Astrocyte of the hippocampus (primary cell): ENCODE measurements around the gene WWTR1.

Experiments
- DNase-seq: peaks from one replicate; pipeline ENCODE4 v3.0.0; 2011; ENCODE audit warnings: low read depth, low spot score

Gene WWTR1

DNA sequence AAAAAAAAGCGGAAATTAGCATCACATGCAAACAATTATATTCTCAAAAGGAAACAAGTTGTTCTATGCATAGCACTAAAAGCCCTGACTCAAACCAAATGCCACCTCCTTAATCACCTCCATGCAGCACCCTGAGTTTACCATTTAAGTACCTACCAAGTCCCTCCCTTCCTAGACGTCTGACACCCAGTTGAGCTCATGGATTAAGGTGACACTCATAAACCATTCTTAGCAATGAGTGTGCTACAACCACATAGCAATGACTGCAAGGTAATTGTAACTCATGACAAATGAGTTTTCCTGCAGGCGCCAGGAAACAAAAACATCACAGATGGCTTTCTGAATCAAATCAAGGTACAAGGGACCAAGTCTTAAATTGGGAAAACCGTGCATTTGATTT, 32.0 kb downstream of the WWTR1 start:
- peak; percentile 41 for DNase-seq

- no peak for DNase-seq
Measured at GRCh38 chr3:149623824-149624223, 34.0 kb downstream of the WWTR1 start.

DNA sequence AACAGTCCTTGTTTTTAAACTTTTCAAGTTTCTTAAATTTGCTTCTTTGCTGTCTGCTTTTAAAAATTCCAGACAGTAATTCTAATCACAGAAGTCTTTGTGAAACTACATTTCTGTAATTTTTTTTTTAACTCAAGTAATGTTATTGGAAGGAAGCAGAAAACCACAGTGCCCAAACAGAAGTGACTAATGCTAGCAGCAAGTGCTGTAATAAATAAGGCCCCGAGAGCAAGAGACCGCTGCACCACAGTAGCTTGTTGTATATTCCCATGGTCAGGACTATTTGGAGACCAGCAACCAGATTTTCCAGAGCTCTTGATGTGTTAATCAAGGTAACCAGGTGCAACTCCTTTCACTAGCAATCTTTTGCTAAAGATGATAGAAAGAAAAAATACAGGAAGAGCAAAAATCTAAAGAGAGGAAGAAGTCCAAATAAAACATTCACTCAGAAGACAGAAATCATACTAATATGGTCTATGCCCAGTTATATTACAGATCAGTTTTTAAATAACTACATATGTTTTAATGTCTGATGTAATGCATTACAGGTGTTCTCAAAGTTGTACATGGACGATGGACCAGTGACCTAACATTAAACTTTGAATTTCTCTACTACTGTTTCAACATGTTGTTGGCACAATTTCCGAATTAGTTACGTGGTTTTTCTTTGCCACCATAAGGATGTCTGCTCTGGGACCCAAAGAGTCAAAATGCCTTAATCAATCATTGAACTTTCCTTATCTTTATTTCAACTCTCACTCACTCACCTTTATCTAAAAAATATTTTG, 36.4 kb downstream of the WWTR1 start:
- peak; percentile 91 for DNase-seq

- peak; percentile 61 for DNase-seq
Measured at GRCh38 chr3:149620291-149621020, 37.4 kb downstream of the WWTR1 start.

- DNase-seq, result no peak
Measured at GRCh38 chr3:149619136-149619535, 38.7 kb downstream of the WWTR1 start.

DNA sequence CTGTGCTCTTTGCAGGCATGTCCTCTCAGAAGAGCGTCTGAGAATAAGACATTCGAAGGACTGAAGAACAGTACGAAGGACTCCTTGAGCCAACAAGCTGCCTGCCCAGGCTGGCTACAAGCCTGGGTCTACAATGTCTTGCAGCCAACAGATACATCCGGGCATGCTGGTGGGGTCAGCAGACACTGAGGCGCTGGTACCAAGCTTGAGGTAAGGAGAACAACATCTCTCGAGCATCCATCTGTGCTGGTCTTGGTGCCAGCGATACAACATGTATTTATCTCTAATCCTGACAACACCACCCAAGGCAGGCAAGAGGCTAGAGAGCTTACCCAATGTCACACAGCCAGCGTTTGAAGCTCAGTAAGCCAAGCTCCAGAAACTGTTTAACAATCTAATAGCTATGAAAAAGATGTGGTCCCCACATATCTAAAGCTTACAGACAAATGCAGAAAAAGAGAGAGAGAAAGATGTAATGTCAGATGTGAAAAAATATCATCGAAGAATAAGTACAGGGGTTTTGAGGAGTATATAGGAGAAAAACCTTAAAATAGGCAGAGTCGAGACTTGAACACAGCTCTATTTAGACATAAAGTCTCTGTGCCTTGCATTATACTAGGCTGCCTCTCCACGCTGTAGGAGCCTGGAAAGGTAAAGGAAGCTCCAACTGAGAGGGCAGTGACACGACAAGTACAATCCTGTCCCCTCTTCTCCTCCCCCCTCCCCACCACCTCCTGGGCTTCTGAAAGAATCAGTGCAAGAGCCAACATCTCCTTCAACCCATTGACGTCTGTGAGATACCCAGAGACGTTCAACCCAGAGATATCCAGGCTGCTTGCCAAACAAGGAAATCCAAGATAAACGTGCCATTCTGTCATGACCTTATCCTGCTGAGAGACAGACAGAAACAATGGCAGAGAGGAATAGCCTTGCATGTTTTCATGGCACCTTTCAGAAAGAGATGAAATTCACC, 39.4 kb downstream of the WWTR1 start:
- DNase-seq, result no peak

GRCh38 chr3:149615731-149616221, 42.0 kb downstream of the WWTR1 start:
- no peak for DNase-seq

GRCh38 chr3:149613988-149614387, 43.8 kb downstream of the WWTR1 start:
- no peak for DNase-seq

DNA sequence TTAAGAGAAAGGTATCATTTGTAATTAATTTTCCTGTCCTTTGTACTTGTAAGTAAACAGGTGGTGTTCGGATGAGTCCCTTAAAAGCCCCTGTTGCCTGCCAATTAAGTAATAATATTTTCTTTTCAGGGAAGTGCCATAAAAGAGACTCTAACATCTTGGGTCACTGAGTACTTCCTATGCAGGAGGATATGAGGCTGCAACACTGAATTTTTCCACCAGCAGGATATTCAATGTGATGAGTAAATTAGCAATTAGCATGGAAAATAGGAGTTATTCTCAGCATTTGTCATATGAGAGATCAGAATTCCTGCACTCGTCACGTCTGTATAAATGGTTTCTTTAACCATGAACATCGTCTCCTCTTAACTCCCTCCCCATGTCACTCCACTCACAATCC, 45.4 kb downstream of the WWTR1 start:
- DNase-seq, result no peak

DNA sequence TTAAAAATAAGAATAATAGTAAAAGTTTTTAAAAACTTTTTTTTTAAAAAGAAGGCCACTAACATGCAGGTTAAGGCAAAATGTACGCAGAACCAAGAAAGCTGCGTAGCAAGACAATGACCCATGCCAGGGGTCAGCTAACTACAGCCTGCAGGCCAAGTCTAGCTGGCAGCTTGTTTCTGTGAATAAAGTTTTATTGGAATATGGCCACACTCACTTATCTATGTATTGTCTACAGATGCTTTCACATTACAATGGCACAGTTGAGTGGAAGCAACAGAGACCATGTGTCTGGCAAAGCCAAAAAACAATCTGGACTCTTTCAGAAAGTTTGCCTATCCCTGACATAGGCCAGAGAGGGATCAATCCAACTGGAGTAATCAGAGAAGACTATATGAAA, 46.7 kb downstream of the WWTR1 start:
- DNase-seq, result no peak

GRCh38 chr3:149610351-149611105, 47.3 kb downstream of the WWTR1 start:
- DNase-seq, result peak; percentile 75

DNA sequence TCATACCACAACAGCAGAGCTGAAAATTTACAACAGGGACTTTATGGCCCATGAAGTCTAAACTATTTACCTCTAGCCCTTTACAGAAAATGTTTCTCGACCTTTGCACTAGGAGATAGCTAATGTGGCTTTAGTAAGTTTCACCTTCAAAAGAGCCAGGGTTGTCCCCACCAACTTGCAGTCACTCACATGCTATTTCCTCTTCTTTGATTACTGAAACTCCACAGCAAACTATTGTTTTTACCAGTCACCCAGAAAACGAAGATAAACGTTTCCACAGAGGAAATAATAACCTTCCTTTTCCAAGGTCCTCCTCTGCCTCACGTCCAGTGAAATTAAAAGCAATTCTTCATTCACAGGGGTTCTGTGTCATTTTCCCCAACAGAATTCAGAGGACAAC, 48.2 kb downstream of the WWTR1 start:
- no peak for DNase-seq

- no peak for DNase-seq
Measured at GRCh38 chr3:149608987-149609386, 48.8 kb downstream of the WWTR1 start.

GRCh38 chr3:149605902-149606301, 51.9 kb downstream of the WWTR1 start:
- DNase-seq, result peak; percentile 41

DNA sequence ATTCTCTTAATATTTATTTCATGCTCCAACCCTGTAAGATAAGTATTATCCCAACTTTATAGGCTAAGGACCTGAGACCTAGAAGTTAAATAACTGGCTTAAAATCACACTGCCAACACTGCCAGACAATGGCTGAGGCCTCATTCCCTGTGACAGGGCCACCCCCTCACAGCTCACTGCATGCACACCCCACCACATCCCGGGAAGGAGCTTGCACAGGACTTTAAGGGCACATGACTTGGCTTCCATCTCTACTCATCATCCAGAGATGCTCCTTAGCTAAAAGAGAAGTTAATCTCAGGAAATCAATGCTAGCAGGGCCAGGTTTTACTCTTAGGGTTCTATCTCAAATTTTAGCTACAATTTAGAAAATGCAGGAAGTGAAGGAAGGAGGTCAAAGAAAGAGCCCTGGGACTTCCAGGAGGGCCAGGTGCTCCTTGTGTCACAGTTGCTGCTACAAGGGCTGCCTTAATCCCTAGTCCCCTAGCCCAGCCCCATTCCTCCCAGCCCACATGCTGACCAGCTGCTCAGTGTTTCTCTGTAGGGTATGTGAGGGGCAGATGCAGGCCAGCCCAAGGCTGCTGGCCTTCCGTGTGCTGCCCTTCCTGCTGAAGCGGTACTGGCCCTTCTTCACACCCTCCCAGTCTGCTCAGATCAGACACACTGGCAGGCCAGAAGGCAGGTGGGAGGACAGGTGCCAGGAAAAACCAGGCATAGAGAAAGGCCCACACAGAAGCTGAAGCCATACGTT, 53.5 kb downstream of the WWTR1 start:
- peak; percentile 38 for DNase-seq

- DNase-seq, result peak; percentile 86
Measured at GRCh38 chr3:149603126-149604074, 54.4 kb downstream of the WWTR1 start.

DNA sequence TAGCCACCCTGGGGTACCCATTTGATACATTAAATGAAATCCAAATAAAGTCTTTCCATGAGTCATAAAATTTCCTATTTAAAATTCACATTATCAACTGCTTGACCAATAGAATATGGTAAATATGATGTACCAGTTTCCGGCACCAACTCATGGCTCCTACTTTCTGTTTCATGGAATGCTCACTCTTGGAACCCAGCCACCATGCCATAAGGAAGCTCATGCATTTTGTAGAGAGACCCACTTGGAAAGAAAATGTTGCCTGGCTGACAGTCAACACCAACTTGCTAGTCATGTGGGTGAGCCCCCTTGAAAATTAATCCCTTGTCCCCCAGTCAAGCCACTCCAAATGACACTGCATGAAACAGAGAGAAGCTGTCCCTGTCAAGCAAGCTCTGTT, 57.2 kb downstream of the WWTR1 start:
- DNase-seq, result peak; percentile 36

DNA sequence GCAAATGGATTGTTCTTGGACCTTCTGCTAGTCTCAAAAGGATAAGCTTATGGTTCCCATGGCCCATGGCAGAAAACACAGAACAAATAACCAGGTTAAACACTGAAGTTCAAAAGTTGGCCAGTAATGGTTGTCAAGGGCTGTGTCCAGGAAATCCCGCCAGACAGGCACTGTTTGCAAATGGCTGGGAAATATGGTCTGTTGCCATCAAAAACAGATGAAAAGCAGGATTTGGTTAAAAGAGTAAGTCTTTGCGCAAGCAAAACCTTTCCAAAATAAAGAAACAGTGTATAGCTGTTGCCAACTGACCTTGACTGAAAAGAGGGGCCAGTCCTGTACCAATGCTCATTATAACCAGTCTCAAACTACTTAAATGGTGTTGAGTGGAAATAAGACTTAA, 58.6 kb downstream of the WWTR1 start:
- DNase-seq, result peak; percentile 92

DNA sequence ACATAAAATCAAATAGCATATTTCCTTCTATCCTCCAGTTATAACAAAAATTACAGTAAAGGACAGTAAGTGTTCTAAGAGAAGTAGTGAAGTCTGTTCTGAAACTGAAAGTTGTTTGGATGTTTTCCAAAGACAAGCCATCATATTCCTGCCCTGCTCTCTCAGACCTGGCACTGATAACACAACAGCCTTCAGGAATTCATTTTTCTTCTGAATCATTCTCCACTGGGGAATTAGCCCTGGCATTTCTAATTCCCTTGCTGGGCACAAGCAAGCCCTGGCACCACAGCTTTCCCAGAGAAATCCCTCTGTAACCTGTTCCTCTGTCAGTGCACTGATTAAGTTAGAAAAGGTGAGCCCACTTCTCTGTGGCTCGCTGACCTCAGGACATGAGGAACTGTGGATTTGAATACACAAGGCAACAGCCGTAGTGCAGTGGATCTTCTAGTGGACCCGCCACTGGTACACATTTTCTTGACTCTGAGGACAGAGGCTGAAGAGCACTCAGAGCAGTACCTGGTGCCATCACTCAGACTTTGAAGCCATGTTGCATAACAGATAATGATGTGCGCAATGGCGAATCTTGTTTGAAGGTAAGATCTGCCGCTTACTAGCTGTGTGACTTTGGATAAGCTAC, 61.6 kb downstream of the WWTR1 start:
- DNase-seq, result peak; percentile 55
